ENCODE data around the gene ZNF521. TPM values are rescaled to one million over a fixed set of nuclear protein-coding genes. Genes with fewer than 3 reads are reported as not detected.

The ZNF521 gene
- total RNA-seq, 1 experiment from 2014 or later: not detected

DNA sequence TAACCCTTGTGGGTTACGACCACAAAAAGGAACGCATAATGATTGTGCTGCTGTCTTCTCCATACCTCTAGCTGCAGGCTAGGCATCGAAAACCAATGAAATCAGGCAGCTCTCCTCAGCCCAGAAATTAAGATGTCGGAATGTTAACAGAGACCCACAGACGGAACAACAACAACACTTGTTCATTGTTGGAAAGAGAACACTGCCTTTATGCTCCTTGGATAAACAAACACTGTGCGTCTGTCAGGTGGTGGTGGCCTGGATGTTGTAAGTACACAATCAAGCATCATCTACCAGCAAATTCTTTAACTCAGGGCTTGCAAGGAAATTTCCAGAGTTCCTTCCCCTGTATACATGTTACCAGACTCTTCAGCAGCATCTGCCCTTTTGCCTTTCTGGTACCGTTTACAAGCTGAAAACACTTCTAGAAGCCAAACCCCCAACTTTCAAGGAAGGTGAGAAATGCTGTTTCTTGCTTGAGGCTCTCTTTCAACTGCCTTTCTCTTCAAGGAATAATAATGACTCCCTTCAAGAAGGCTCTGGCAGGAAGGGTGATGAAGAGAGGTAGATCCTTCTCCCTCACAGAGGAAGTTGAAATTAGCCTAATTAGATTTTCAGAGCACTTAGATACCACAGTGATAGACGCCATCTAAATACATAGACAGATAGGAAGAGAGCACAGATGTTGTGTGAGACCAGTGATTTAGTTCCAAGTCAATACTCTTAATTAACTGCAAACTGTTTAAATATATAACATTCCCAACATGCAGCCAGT is 332.7 kb downstream of the ZNF521 start:
- H3K36me3 ChIP-seq (ENCODE audit: low read depth): no peaks in the 10 kb centered on the region
- DNase-seq: no peak
- no peak overlapping the region for H3K4me2 ChIP-seq
- no peaks in the 10 kb centered on the region for H4K20me1 ChIP-seq (ENCODE audit: insufficient read depth)
- TF ChIP-seq CTCF (conservative IDR thresholded peaks at IDR 0.05) (no peak), EZH2 (IDR thresholded peaks at IDR 0.05; ENCODE audit: low read depth) (no peak)
- no peaks in the 10 kb centered on the region for H3F3A ChIP-seq (ENCODE audit: insufficient read depth, low read depth)
- H3K4me3 ChIP-seq: no peak overlapping the region
- no peaks in the 10 kb centered on the region for H3K27me3 ChIP-seq (ENCODE audit: insufficient read depth, low read depth)
- ChIA-PET POLR2A (ENCODE audit: unreplicated experiment) (no interaction called here), CTCF (no interaction called here)
- no peak overlapping the region for H2AFZ ChIP-seq
- no peaks in the 10 kb centered on the region for H3K4me1 ChIP-seq (replicated peaks; ENCODE audit: insufficient read depth)
- no TSS peak for BruUV-seq (replicated peaks)
- no peaks in the 10 kb centered on the region for H3K79me2 ChIP-seq (ENCODE audit: low read depth)
- intact Hi-C loops (cut with micrococcal nuclease; ENCODE audit: unreplicated experiment): no loop called here
- no peaks in the 10 kb centered on the region for H3K9me3 ChIP-seq (ENCODE audit: insufficient read depth, low read depth)
- no peak overlapping the region for H3K27ac ChIP-seq
- H3K9me2 ChIP-seq (ENCODE audit: insufficient read depth): no peaks in the 10 kb centered on the region

DNA sequence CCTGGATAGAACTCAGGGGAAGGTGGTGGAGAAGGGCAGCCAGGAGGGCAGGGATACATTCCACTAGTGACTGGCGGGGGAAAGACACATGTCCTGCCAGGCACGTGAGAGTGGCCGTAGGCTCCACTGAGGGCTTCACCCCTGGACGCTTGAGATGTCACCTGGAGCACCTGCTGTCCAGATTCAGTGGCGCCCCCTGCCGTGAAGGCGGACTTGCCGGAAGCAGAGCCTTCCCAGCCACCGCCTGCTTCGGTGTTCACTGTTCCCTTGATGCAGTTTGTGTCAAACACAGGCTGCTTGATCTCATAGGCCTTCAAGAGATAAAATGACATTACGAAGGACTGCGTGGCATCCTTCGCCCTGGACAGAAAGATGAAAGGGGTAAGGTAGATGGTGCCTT is 335.3 kb downstream of the ZNF521 start:
- no peaks in the 10 kb centered on the region for H3K36me3 ChIP-seq (ENCODE audit: low read depth)
- ChIA-PET POLR2A (ENCODE audit: unreplicated experiment) (no interaction called here), CTCF (no interaction called here)
- no peaks in the 10 kb centered on the region for H4K20me1 ChIP-seq (ENCODE audit: insufficient read depth)
- no peaks in the 10 kb centered on the region for H3K27me3 ChIP-seq (ENCODE audit: insufficient read depth, low read depth)
- no peaks in the 10 kb centered on the region for H3K4me1 ChIP-seq (replicated peaks; ENCODE audit: insufficient read depth)
- no peak overlapping the region for H3K4me2 ChIP-seq
- no peak for DNase-seq
- H2AFZ ChIP-seq: no peak overlapping the region
- BruUV-seq (replicated peaks): no TSS peak
- no peaks in the 10 kb centered on the region for H3F3A ChIP-seq (ENCODE audit: insufficient read depth, low read depth)
- H3K4me3 ChIP-seq: no peak overlapping the region
- TF ChIP-seq CTCF (conservative IDR thresholded peaks at IDR 0.05) (no peak), EZH2 (IDR thresholded peaks at IDR 0.05; ENCODE audit: low read depth) (no peak)
- intact Hi-C loops (cut with micrococcal nuclease; ENCODE audit: unreplicated experiment): no loop called here
- no peaks in the 10 kb centered on the region for H3K9me3 ChIP-seq (ENCODE audit: insufficient read depth, low read depth)
- H3K9me2 ChIP-seq (ENCODE audit: insufficient read depth): no peaks in the 10 kb centered on the region
- H3K79me2 ChIP-seq (ENCODE audit: low read depth): no peaks in the 10 kb centered on the region
- no peak overlapping the region for H3K27ac ChIP-seq

- H3K36me3 ChIP-seq (ENCODE audit: low read depth): no peaks in the 10 kb centered on the region
- POLR2A ChIA-PET (ENCODE audit: unreplicated experiment): no interaction called here
- no peaks in the 10 kb centered on the region for H3K27me3 ChIP-seq (ENCODE audit: insufficient read depth, low read depth)
- no peak overlapping the region for H3K27ac ChIP-seq
- intact Hi-C loops (cut with micrococcal nuclease; ENCODE audit: unreplicated experiment): no loop called here
- H3K9me2 ChIP-seq (ENCODE audit: insufficient read depth): no peaks in the 10 kb centered on the region
- H3K4me1 ChIP-seq (replicated peaks; ENCODE audit: insufficient read depth): no peaks in the 10 kb centered on the region
- no peaks in the 10 kb centered on the region for H3F3A ChIP-seq (ENCODE audit: insufficient read depth, low read depth)
- H3K4me2 ChIP-seq: no peak overlapping the region
- no peaks in the 10 kb centered on the region for H3K9me3 ChIP-seq (ENCODE audit: insufficient read depth, low read depth)
- no peak overlapping the region for H2AFZ ChIP-seq
- DNase-seq: no peak
- no TSS peak for BruUV-seq (replicated peaks)
- CTCF ChIA-PET: no interaction called here
- TF ChIP-seq EZH2 (IDR thresholded peaks at IDR 0.05; ENCODE audit: low read depth) (no peak), CTCF (conservative IDR thresholded peaks at IDR 0.05) (no peak)
- no peaks in the 10 kb centered on the region for H3K79me2 ChIP-seq (ENCODE audit: low read depth)
- H4K20me1 ChIP-seq (ENCODE audit: insufficient read depth): no peaks in the 10 kb centered on the region
- no peak overlapping the region for H3K4me3 ChIP-seq
Measured at GRCh38 chr18:25016181-25016580, 335.8 kb downstream of the ZNF521 start.

All from PC-9 (cell line).